H1 (cell line): ENCODE data around the gene INO80C. TPM values are rescaled to one million over a fixed set of nuclear protein-coding genes. Genes with fewer than 3 reads are reported as not detected.

Experiments
- CTCF ChIA-PET: fragments of 300-600 bp; sonication (Branson Sonifier 250); formaldehyde crosslinking; loops from one replicate; lab custom pipeline; 2021; ENCODE audit not compliant: partially characterized antibody; lab: Charles Lee
- POLR2A ChIA-PET: fragments of 300-600 bp; sonication (Branson Sonifier 250); formaldehyde crosslinking; loops from one replicate; lab custom pipeline; 2021; ENCODE audit warnings: inconsistent platforms; ENCODE audit not compliant: partially characterized antibody; lab: Charles Lee
- DNase-seq, 2 experiments: peaks; one replicate each; pipeline versions ENCODE4 v3.0.0 to v3.0.0-alpha.2; 2010 to 2022; ENCODE audit warnings: low spot score in 2 of 2, low read depth in 1 of 2, mixed read lengths in 1 of 2
- FAIRE-seq: peaks from 2 replicates; lab custom pipeline; 2011; peaks lifted over from hg19 to GRCh38; lab: Jason Lieb, UNC
- H2AFZ ChIP-seq: 2 replicates; pipeline ENCODE4 v1.8.1; 2012; ENCODE audit warnings: low read length, inconsistent platforms
- H2AK5ac ChIP-seq: 2 replicates; pipeline ENCODE4 v1.6.1; 2013; ENCODE audit warnings: low read depth, low read length
- H2BK120ac ChIP-seq: replicated peaks from 2 replicates; pipeline ENCODE3; 2013; ENCODE audit warnings: low read depth, low read length, inconsistent platforms
- H2BK12ac ChIP-seq: 2 replicates; pipeline ENCODE4 v1.6.1; 2013; ENCODE audit warnings: low read depth, low read length
- H2BK15ac ChIP-seq: 2 replicates; pipeline ENCODE4 v1.6.1; 2013; ENCODE audit warnings: low read length
- H2BK20ac ChIP-seq: 2 replicates; pipeline ENCODE4 v1.6.1; 2013; ENCODE audit warnings: low read length
- H2BK5ac ChIP-seq: 2 replicates; pipeline ENCODE4 v1.6.1; 2013; ENCODE audit warnings: low read depth, low read length
- H3K14ac ChIP-seq: 2 replicates; pipeline ENCODE4 v1.6.1; 2013; ENCODE audit warnings: inconsistent platforms; ENCODE audit not compliant: insufficient read length
- H3K18ac ChIP-seq: 2 replicates; pipeline ENCODE4 v1.6.1; 2013; ENCODE audit warnings: low read length; ENCODE audit errors: extremely low read depth
- H3K23ac ChIP-seq: 2 replicates; pipeline ENCODE4 v1.6.1; 2013; ENCODE audit warnings: inconsistent platforms; ENCODE audit not compliant: insufficient read length
- H3K23me2 ChIP-seq: 2 replicates; pipeline ENCODE4 v1.6.1; 2013; ENCODE audit warnings: low read depth, low read length
- H3K27ac ChIP-seq: 2 replicates; pipeline ENCODE4 v1.6.1; 2011; ENCODE audit warnings: low read depth, low read length, inconsistent platforms
- H3K27me3 ChIP-seq, 4 experiments: replicated peaks in 1 of 4; 1 replicate in 1 of 4; 2 replicates in 3 of 4; pipeline versions ENCODE4 v1.6.1 to v1.8.1; 2011 to 2013; ENCODE audit warnings: low read length in 3 of 4, mild to moderate bottlenecking in 3 of 4, inconsistent platforms in 2 of 4, mixed read lengths in 2 of 4, moderate library complexity in 1 of 4; ENCODE audit not compliant: control insufficient read depth in 3 of 4, insufficient read depth in 3 of 4; ENCODE audit errors: extremely low read depth in 1 of 4
- H3K36me3 ChIP-seq, 4 experiments: 2 replicates each; pipeline versions ENCODE4 v1.6.1 to v1.8.1; 2011 to 2013; ENCODE audit warnings: mild to moderate bottlenecking in 4 of 4, low read length in 3 of 4, moderate library complexity in 2 of 4, control low read depth in 1 of 4, inconsistent platforms in 1 of 4; ENCODE audit not compliant: insufficient read depth in 4 of 4, control insufficient read depth in 2 of 4
- H3K4ac ChIP-seq: replicated peaks from 2 replicates; pipeline ENCODE3; 2013; ENCODE audit warnings: low read length, low read depth, mixed read lengths, inconsistent platforms; ENCODE audit not compliant: insufficient read length
- H3K4me1 ChIP-seq, 4 experiments: replicated peaks in 1 of 4; 1 replicate in 1 of 4; 2 replicates in 3 of 4; pipeline versions ENCODE4 v1.6.1 to v1.8.1; 2011 to 2013; ENCODE audit warnings: low read length in 3 of 4, inconsistent platforms in 2 of 4, mixed read lengths in 1 of 4; ENCODE audit not compliant: insufficient read depth in 4 of 4, control insufficient read depth in 3 of 4
- H3K4me2 ChIP-seq, 2 experiments: 2 replicates each; pipeline versions ENCODE4 v1.6.1 to v1.8.1; 2011 to 2013; ENCODE audit warnings: low read depth in 2 of 2, low read length in 2 of 2, control low read depth in 1 of 2, inconsistent platforms in 1 of 2, mild to moderate bottlenecking in 1 of 2; ENCODE audit not compliant: insufficient read depth in 1 of 2
- H3K4me3 ChIP-seq, 4 experiments: fragments of 200-600, 300-600 bp in 1 of 4; sonication (generic), shearing (Covaris generic), sonication (Bioruptor Twin) in 1 of 4; 2 replicates each; pipeline versions ENCODE4 v1.5.1 to v1.8.1; 2011 to 2016; ENCODE audit warnings: low read length in 4 of 4, low read depth in 3 of 4, control low read depth in 2 of 4, inconsistent platforms in 2 of 4, mild to moderate bottlenecking in 2 of 4, mixed read lengths in 1 of 4, moderate library complexity in 1 of 4; ENCODE audit not compliant: insufficient read depth in 2 of 4; ENCODE audit errors: extremely low read depth in 1 of 4
- H3K56ac ChIP-seq: replicated peaks from 2 replicates; pipeline ENCODE3; 2013; ENCODE audit warnings: low read depth, mild to moderate bottlenecking, mixed read lengths, low read length, inconsistent platforms; ENCODE audit not compliant: insufficient read length
- H3K79me1 ChIP-seq: 2 replicates; pipeline ENCODE4 v1.6.1; 2013; ENCODE audit warnings: low read depth, low read length, control low read depth
- H3K79me2 ChIP-seq, 2 experiments: 2 replicates each; pipeline versions ENCODE4 v1.6.1 to v1.8.1; 2012 to 2013; ENCODE audit warnings: low read length in 2 of 2, mild to moderate bottlenecking in 2 of 2, inconsistent platforms in 1 of 2; ENCODE audit not compliant: insufficient read depth in 2 of 2, control insufficient read depth in 1 of 2
- H3K9ac ChIP-seq, 4 experiments: replicated peaks in 1 of 4; 1 replicate in 1 of 4; 2 replicates in 3 of 4; pipeline versions ENCODE4 v1.6.1 to v1.8.1; 2011 to 2013; ENCODE audit warnings: low read depth in 3 of 4, low read length in 3 of 4, control low read depth in 2 of 4, mild to moderate bottlenecking in 2 of 4, moderate library complexity in 2 of 4, inconsistent platforms in 1 of 4; ENCODE audit errors: extremely low read depth in 1 of 4
- H3K9me3 ChIP-seq, 2 experiments: 2 replicates each; pipeline versions ENCODE4 v1.6.1 to v1.8.1; 2012 to 2013; ENCODE audit warnings: mild to moderate bottlenecking in 2 of 2, moderate library complexity in 2 of 2, control low read depth in 1 of 2, inconsistent platforms in 1 of 2, low read depth in 1 of 2, low read length in 1 of 2, mixed read lengths in 1 of 2; ENCODE audit not compliant: insufficient read depth in 2 of 2
- H4K20me1 ChIP-seq, 2 experiments: replicated peaks in 1 of 2; 2 replicates each; pipeline versions ENCODE3 to v1.8.1; 2011 to 2013; ENCODE audit warnings: inconsistent platforms in 2 of 2, low read length in 2 of 2, mild to moderate bottlenecking in 1 of 2; ENCODE audit not compliant: insufficient read depth in 2 of 2, control insufficient read depth in 1 of 2
- H4K5ac ChIP-seq: 2 replicates; pipeline ENCODE4 v1.6.1; 2013; ENCODE audit warnings: low read length, low read depth, mixed read lengths, inconsistent platforms; ENCODE audit not compliant: insufficient read length
- H4K8ac ChIP-seq: 2 replicates; pipeline ENCODE4 v1.8.0; 2013; ENCODE audit warnings: mild to moderate bottlenecking, moderate library complexity, low read length, inconsistent platforms; ENCODE audit not compliant: insufficient read depth; ENCODE audit errors: extremely low read depth
- H4K91ac ChIP-seq: replicated peaks from 2 replicates; pipeline ENCODE3; 2013; ENCODE audit warnings: low read length, mixed read lengths, inconsistent platforms; ENCODE audit not compliant: insufficient read length
- BACH1 ChIP-seq: IDR thresholded peaks from 2 replicates; pipeline ENCODE4 v1.6.1; 2012; ENCODE audit warnings: low read length, improper control_type of control experiment
- CTCF ChIP-seq, 3 experiments: IDR thresholded peaks; 1 replicate in 2 of 3; 2 replicates in 1 of 3; pipeline versions ENCODE4 v1.5.1 to v1.6.1; 2011; ENCODE audit warnings: low read length in 3 of 3, mild to moderate bottlenecking in 3 of 3, inconsistent platforms in 2 of 3, low read depth in 1 of 3, moderate library complexity in 1 of 3; ENCODE audit not compliant: insufficient read depth in 1 of 3; ENCODE audit errors: control extremely low read depth in 1 of 3
- EZH2 ChIP-seq: fragments of 200-600 bp; sonication (generic); IDR thresholded peaks from 2 replicates; pipeline ENCODE4 v1.7.1; 2012; ENCODE audit warnings: low read depth, mild to moderate bottlenecking, moderate library complexity, low read length, inconsistent platforms; ENCODE audit not compliant: severe bottlenecking
- GABPA ChIP-seq: IDR thresholded peaks from 2 replicates; pipeline ENCODE4 v1.6.1; 2011; ENCODE audit warnings: mild to moderate bottlenecking, low read length, moderate library complexity, borderline replicate concordance; ENCODE audit not compliant: insufficient read depth
- JUND ChIP-seq: IDR thresholded peaks from 2 replicates; pipeline ENCODE4 v1.6.1; 2011; ENCODE audit warnings: mild to moderate bottlenecking, improper control_type of control experiment, low read length
- KDM1A ChIP-seq: fragments of 200-600, 300-600 bp; sonication (generic); IDR thresholded peaks from 2 replicates; pipeline ENCODE4 v1.7.1; 2016; ENCODE audit warnings: mild to moderate bottlenecking, low read length, borderline replicate concordance
- RFX5 ChIP-seq: IDR thresholded peaks from 2 replicates; pipeline ENCODE4 v1.6.1; 2011; ENCODE audit warnings: low read depth, low read length, improper control_type of control experiment, borderline replicate concordance
- SIX5 ChIP-seq: IDR thresholded peaks from 2 replicates; pipeline ENCODE4 v1.6.1; 2011; ENCODE audit warnings: mild to moderate bottlenecking, low read depth, low read length
- TCF12 ChIP-seq: IDR thresholded peaks from 2 replicates; pipeline ENCODE4 v1.6.1; 2011; ENCODE audit warnings: low read depth, mild to moderate bottlenecking, low read length
- WGBS, 2 experiments: shearing (Covaris generic) in 1 of 2; methylation state at CpG; one replicate each; pipeline versions ENCODE4 v1.1.6 to v1.1.7; 2013 to 2015; ENCODE audit warnings: low lambda C conversion rate in 2 of 2, mixed read lengths in 2 of 2, inconsistent platforms in 1 of 2, low coverage in 1 of 2, missing lambda C conversion rate in 1 of 2; ENCODE audit not compliant: insufficient replicate concordance in 2 of 2, insufficient coverage in 1 of 2, insufficient read length in 1 of 2; ENCODE audit errors: extremely low coverage in 1 of 2, missing lambda C conversion rate in 1 of 2; 5-methylcytosine and 5-hydroxymethylcytosine counted together
- polyA plus RNA-seq, 7 experiments: library from polyadenylated mRNA; depleted of rRNA in 3 of 7; stranded (reverse) in 5 of 7; unstranded in 2 of 7; fragments of >200 nt in 5 of 7; fragments of 200-250 nt in 2 of 7; gene quantifications; 1 replicate in 5 of 7; 2 replicates in 1 of 7; 4 replicates in 1 of 7; pipeline versions ENCODE4 v1.2.1 to v1.2.3, GENCODE V29; 2011 to 2013; ENCODE audit warnings: missing spikeins in 2 of 7, mixed read lengths in 2 of 7
- total RNA-seq: library from RNA; stranded (reverse); fragmentation: NEBNext Ultra II Directional; extraction: Animal tissue kit (Norgen Biotek cat#: 25700); gene quantifications from 2 replicates; pipeline ENCODE4 v1.2.1, GENCODE V29; 2021
- TF ChIP-seq, protein P1 (sequence below): IDR thresholded peaks from 2 replicates; pipeline ENCODE4 v1.6.1; 2011; ENCODE audit warnings: low read depth, mild to moderate bottlenecking, low read length; ENCODE audit not compliant: insufficient read depth

The INO80C gene
- total and polyA plus RNA-seq, 2 of the 8 experiments (the other 6 are each of a cell fraction or from before 2014, with no cell fraction given): 30.1 to 48.9 TPM

- Histone ChIP-seq H3K27ac (no peak overlapping the region), H2BK5ac (no peak overlapping the region), H3K4ac (no peak overlapping the region), H3K9ac (no peak overlapping the region), H2BK12ac (no peak overlapping the region), H4K20me1 (no peaks in the 10 kb centered on the region), H3K27me3 (no peaks in the 10 kb centered on the region), H2BK15ac (no peak overlapping the region), H2AK5ac (no peak overlapping the region), H4K8ac (no peak overlapping the region), H3K4me1 (peaks cover 0 to 2% (median 0%) of the 10 kb centered on the region in 4 experiments; a peak in 1 of 7 replicates), H3K79me2 (no peaks in the 10 kb centered on the region), H3K56ac (no peak overlapping the region), H3K79me1 (no peaks in the 10 kb centered on the region), H3K9me3 (no peaks in the 10 kb centered on the region), H3K4me3 (no peak overlapping the region), H2BK120ac (no peak overlapping the region), H3K14ac (no peak overlapping the region), H2BK20ac (no peak overlapping the region), H2AFZ (no peak overlapping the region), H3K4me2 (no peak overlapping the region), H4K5ac (no peak overlapping the region), H3K18ac (no peak overlapping the region), H3K23ac (no peak overlapping the region), H3K23me2 (no peaks in the 10 kb centered on the region), H3K36me3 (no peaks in the 10 kb centered on the region), H4K91ac (no peak overlapping the region)
- WGBS, 2 experiments: 96% methylated on average over 5 of the region's 5 CpGs; no CpG with 5 or more reads in 1 of the 2 experiments
- ChIA-PET POLR2A (interaction anchor here (2.1 kb wide), 1 partner anchor 8 kb away, joined by 6 read pairs; the partner anchor contains the start of gene INO80C), CTCF (interaction anchor here (0.6 to 2.0 kb wide), 3 partner anchors 12 to 1279 kb away, joined by 3 to 8 read pairs (median 3); no protein-coding TSS in a partner anchor)
- DNase-seq: no peak
- FAIRE-seq: no peak
- TF ChIP-seq BACH1 (no peak), RFX5 (no peak), EZH2 (no peak), CTCF (IDR thresholded peaks at IDR 0.05; ENCODE audit: control extremely low read depth in 1 of 3, insufficient read depth in 1 of 3, low read depth in 1 of 3, low read length in 3 of 3) (no peak), GABPA (no peak), TCF12 (no peak), SIX5 (no peak), JUND (no peak), KDM1A (no peak)
- TF ChIP-seq, protein P1, sequence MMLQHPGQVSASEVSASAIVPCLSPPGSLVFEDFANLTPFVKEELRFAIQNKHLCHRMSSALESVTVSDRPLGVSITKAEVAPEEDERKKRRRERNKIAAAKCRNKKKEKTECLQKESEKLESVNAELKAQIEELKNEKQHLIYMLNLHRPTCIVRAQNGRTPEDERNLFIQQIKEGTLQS: no peak
Observed at GRCh38 chr18:35506024-35506712, 8.4 kb upstream of the INO80C start.
